B cell (primary cell): ENCODE data around the gene PEX11B. TPM values are rescaled to one million over a fixed set of nuclear protein-coding genes. Genes with fewer than 3 reads are reported as not detected.

ENCODE experiments used
- ATAC-seq: fragments of 200-7000 bp; cut with Tn5 transposase; one replicate; pipeline ENCODE4 v1.10.0; 2021; ENCODE audit warnings: low read depth, mild to moderate bottlenecking, moderate number of reproducible peaks, moderate library complexity
- CTCF ChIA-PET: fragments of 350-600 bp; sonication (Branson Sonifier 250); formaldehyde crosslinking; loops from one replicate; lab custom pipeline; 2021; ENCODE audit warnings: antibody characterized with exemption, inconsistent platforms; lab: Charles Lee
- POLR2A ChIA-PET: fragments of 350-600 bp; sonication (Branson Sonifier 250); formaldehyde crosslinking; loops from one replicate; lab custom pipeline; 2021; ENCODE audit warnings: antibody characterized with exemption; lab: Charles Lee
- DNase-seq: peaks from one replicate; pipeline ENCODE4 v3.0.0; 2013
- H2AFZ ChIP-seq: 2 replicates; pipeline ENCODE4 v1.6.1; 2012; ENCODE audit warnings: mild to moderate bottlenecking, low read depth, low read length; ENCODE audit not compliant: insufficient read depth, poor library complexity, severe bottlenecking
- H3K27ac ChIP-seq, 2 donors: 1 replicate in 1 of 2; 2 replicates in 1 of 2; pipeline ENCODE4 v1.5.1; 2012 to 2013; ENCODE audit warnings: low read length in 2 of 2, mild to moderate bottlenecking in 2 of 2, moderate library complexity in 1 of 2
- H3K27me3 ChIP-seq, 4 experiments: fragments of 200-600 bp in 1 of 4; sonication (generic) in 1 of 4; replicated peaks in 1 of 4; 1 replicate in 2 of 4; 2 replicates in 2 of 4; pipeline versions ENCODE4 v1.6.1 to v1.7.0; 2013 to 2016; ENCODE audit warnings: low read length in 3 of 4, mild to moderate bottlenecking in 2 of 4, mixed read lengths in 1 of 4, moderate library complexity in 1 of 4; ENCODE audit not compliant: insufficient read depth in 4 of 4, control insufficient read depth in 3 of 4; ENCODE audit errors: control extremely low read depth in 1 of 4
- H3K36me3 ChIP-seq, 2 experiments: replicated peaks in 1 of 2; 1 replicate in 1 of 2; 2 replicates in 1 of 2; pipeline versions ENCODE4 v1.6.1 to v1.7.1; 2013; ENCODE audit warnings: low read length in 1 of 2; ENCODE audit not compliant: insufficient read depth in 2 of 2, control insufficient read depth in 1 of 2; ENCODE audit errors: control extremely low read depth in 1 of 2, extremely low read depth in 1 of 2
- H3K4me1 ChIP-seq, 2 donors: fragments of 200-600 bp in 1 of 2; sonication (generic) in 1 of 2; 1 replicate in 1 of 2; 2 replicates in 1 of 2; pipeline versions ENCODE4 v1.5.1 to v1.6.1; 2013 to 2017; ENCODE audit warnings: low read length in 2 of 2; ENCODE audit not compliant: control insufficient read depth in 2 of 2, insufficient read depth in 2 of 2
- H3K4me2 ChIP-seq: replicated peaks from 2 replicates; pipeline ENCODE3; 2012; ENCODE audit warnings: mild to moderate bottlenecking, low read depth, low read length; ENCODE audit not compliant: poor library complexity, severe bottlenecking
- H3K4me3 ChIP-seq, 5 experiments: fragments of 200-600 bp in 1 of 5; sonication (generic) in 1 of 5; 1 replicate in 3 of 5; 2 replicates in 2 of 5; pipeline versions ENCODE4 v1.5.1 to v1.7.0; 2011 to 2016; ENCODE audit warnings: low read length in 4 of 5, mild to moderate bottlenecking in 4 of 5, low read depth in 2 of 5, control low read depth in 1 of 5, moderate library complexity in 1 of 5; ENCODE audit not compliant: insufficient read depth in 1 of 5; ENCODE audit errors: control extremely low read depth in 1 of 5, extremely low read depth in 1 of 5
- H3K79me2 ChIP-seq: fragments of 200-600 bp; sonication (generic); one replicate; pipeline ENCODE4 v1.6.0; 2016; ENCODE audit warnings: low read length; ENCODE audit not compliant: control insufficient read depth, insufficient read depth
- H3K9ac ChIP-seq: fragments of 200-600 bp; sonication (generic); 2 replicates; pipeline ENCODE4 v1.6.1; 2017; ENCODE audit warnings: mild to moderate bottlenecking, low read length, moderate library complexity
- H3K9me3 ChIP-seq, 3 donors: one replicate each; pipeline versions ENCODE4 v1.6.1 to v1.7.1; 2013; ENCODE audit warnings: low read length in 2 of 3; ENCODE audit not compliant: control insufficient read depth in 2 of 3, insufficient read depth in 1 of 3; ENCODE audit errors: control extremely low read depth in 1 of 3
- H4K20me1 ChIP-seq: 2 replicates; pipeline ENCODE4 v1.6.0; 2012; ENCODE audit warnings: mild to moderate bottlenecking, low read length; ENCODE audit not compliant: insufficient read depth, control insufficient read depth, poor library complexity, severe bottlenecking
- H3K27ac Mint-ChIP-seq: one replicate; pipeline ENCODE4 v1.8.0; 2021; ENCODE audit warnings: mixed read lengths
- H3K27me3 Mint-ChIP-seq: one replicate; pipeline ENCODE4 v1.8.0; 2021; ENCODE audit warnings: mixed read lengths
- H3K4me1 Mint-ChIP-seq: one replicate; pipeline ENCODE4 v1.8.0; 2021; ENCODE audit warnings: mixed read lengths
- H3K4me3 Mint-ChIP-seq: one replicate; pipeline ENCODE4 v1.8.0; 2021; ENCODE audit warnings: mixed read lengths
- H3K9me3 Mint-ChIP-seq: one replicate; pipeline ENCODE4 v1.8.0; 2022; ENCODE audit warnings: mixed read lengths; ENCODE audit not compliant: insufficient read depth
- EZH2 ChIP-seq: IDR thresholded peaks from 2 replicates; pipeline ENCODE4 v1.6.1; 2012; ENCODE audit warnings: borderline replicate concordance, low read depth, mild to moderate bottlenecking, moderate library complexity, low read length; ENCODE audit not compliant: insufficient read depth, poor library complexity, severe bottlenecking
- WGBS: methylation state at CpG from one replicate; pipeline ENCODE4 v1.1.5; 2013; ENCODE audit warnings: missing lambda C conversion rate; ENCODE audit not compliant: insufficient coverage; 5-methylcytosine and 5-hydroxymethylcytosine counted together
- intact Hi-C: fragments of 100-400 bp; cut with micrococcal nuclease; formaldehyde crosslinking; loops from one replicate; pipeline ENCODE4 v1.10.0; 2022
- polyA plus RNA-seq: library from polyadenylated mRNA; depleted of rRNA; stranded (reverse); fragments of >200 nt; gene quantifications from 2 replicates; pipeline ENCODE4 v1.2.3, GENCODE V29; 2012
- total RNA-seq, 2 donors: library from RNA; stranded (reverse); fragments of 120-200 nt in 1 of 2; gene quantifications; 1 replicate in 1 of 2; 2 replicates in 1 of 2; pipeline versions ENCODE4 v1.2.3 to v1.2.4, GENCODE V29; 2013 to 2022
- TF ChIP-seq, protein P1 (sequence below): fragments of 200-600 bp; IDR thresholded peaks from one replicate; pipeline ENCODE4 v1.8.0; 2022; ENCODE audit warnings: antibody characterized with exemption, mild to moderate bottlenecking

Gene PEX11B
- total and polyA plus RNA-seq, 2 donors (not counting 1 experiment from before 2014, with no cell fraction given) = 16.5 to 48.1 TPM

DNA sequence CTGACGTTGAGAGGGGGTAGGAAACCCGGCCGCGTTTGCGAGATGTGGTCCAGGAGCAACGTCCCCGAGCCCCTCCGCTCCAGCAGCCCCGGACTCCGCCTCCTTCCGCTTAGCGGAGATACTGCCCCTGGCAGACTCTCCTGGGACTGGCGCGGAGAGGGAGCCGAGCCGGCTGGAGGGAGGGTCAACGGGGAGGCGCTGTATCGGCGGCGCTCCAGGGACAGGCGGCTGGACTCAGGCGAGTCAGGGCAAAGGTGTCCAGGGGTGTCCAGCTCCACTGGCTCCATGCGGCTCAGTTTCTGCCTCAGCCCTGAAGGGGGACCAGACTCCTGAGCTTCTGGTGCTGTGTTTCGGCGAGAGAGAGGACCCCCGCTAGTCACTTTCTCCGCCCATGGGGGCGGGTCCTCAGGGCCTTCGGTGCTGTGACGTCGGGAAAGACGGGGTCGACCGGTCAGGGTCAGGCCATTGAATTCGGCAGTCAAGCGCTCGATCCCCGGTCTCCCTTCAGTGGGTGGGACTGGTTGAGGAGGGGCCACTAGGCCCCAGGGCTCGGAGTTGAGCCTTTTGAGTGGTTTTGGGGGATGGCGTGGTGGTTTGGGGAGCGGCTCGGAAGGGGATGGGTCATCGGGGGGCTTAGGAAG, 42.1 kb upstream of the PEX11B start:
- Mint-ChIP-seq H3K9me3 (no peaks in the 10 kb centered on the region), H3K27ac (peak overlapping the region; percentile 84), H3K27me3 (no peaks in the 10 kb centered on the region), H3K4me1 (peaks cover 86% of the 10 kb centered on the region), H3K4me3 (peak overlapping the region; percentile 99)
- CTCF ChIA-PET = interaction anchor here (2.3 to 4.4 kb wide), 2 partner anchors 18 to 33 kb away, joined by 7 to 34 read pairs; partner anchors contain the start of gene RBM8A
- Histone ChIP-seq H3K27me3 (no peaks in the 10 kb centered on the region), H3K4me3 (peak overlapping the region; percentile 61 to 86 (median 72)), H2AFZ (peak overlapping the region; percentile 89), H3K9ac (peak overlapping the region; percentile 77), H3K27ac (peak overlapping the region in 1 of 2 donors; percentile 57), H3K79me2 (peaks cover 58% of the 10 kb centered on the region), H3K36me3 (no peaks in the 10 kb centered on the region), H3K9me3 (no peaks in the 10 kb centered on the region), H3K4me1 (peaks cover 62 to 82% of the 10 kb centered on the region in 2 donors), H4K20me1 (peaks cover 1% of the 10 kb centered on the region), H3K4me2 (peak overlapping the region; percentile 89)
- DNase-seq (peak; percentile 67), ATAC-seq (peak; percentile 8)
- TF ChIP-seq EZH2 = no peak
- TF ChIP-seq, protein P1, sequence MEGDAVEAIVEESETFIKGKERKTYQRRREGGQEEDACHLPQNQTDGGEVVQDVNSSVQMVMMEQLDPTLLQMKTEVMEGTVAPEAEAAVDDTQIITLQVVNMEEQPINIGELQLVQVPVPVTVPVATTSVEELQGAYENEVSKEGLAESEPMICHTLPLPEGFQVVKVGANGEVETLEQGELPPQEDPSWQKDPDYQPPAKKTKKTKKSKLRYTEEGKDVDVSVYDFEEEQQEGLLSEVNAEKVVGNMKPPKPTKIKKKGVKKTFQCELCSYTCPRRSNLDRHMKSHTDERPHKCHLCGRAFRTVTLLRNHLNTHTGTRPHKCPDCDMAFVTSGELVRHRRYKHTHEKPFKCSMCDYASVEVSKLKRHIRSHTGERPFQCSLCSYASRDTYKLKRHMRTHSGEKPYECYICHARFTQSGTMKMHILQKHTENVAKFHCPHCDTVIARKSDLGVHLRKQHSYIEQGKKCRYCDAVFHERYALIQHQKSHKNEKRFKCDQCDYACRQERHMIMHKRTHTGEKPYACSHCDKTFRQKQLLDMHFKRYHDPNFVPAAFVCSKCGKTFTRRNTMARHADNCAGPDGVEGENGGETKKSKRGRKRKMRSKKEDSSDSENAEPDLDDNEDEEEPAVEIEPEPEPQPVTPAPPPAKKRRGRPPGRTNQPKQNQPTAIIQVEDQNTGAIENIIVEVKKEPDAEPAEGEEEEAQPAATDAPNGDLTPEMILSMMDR = peak; percentile 12
- intact Hi-C loops = no loop called here
- POLR2A ChIA-PET = interaction anchor here (1.1 to 1.2 kb wide), 2 partner anchors 33 to 42 kb away, joined by 3 to 5 read pairs; partner anchors contain the start of genes PEX11B and RBM8A
- under 1% methylated on average over 39 of the region's 44 CpGs for WGBS

DNA sequence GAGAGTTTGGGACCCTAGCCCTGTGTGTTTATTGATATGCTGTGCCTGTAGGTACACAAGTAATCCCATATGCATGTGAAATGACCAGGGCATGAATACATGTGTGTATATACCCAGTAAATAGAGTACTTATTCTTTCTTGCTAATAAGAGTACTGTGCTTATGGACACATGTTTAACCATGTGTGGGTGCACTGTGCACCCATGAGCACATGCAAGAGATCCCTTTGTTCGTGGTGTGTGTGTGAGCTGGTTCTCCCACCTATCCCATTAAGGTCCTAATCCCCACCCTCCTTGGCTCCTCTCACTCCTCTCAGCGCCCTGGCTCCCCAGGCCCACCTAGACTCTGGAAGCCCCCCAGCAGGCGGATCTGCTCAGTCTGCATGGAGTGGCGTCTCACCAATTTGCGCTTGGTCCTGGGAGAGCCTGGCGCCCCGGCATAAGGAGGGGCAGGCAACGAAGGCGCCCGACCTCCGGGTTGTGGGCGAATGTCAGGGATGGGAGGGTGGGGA, 41.5 kb upstream of the PEX11B start:
- Histone ChIP-seq H3K9me3 (no peaks in the 10 kb centered on the region), H3K27me3 (no peaks in the 10 kb centered on the region), H3K27ac (no peak overlapping the region), H3K4me3 (peak overlapping the region in 4 of 5 experiments; percentile 61 to 86 (median 70)), H2AFZ (peak overlapping the region; percentile 89), H3K9ac (peak overlapping the region; percentile 77), H3K4me2 (peak overlapping the region; percentile 89), H3K4me1 (peaks cover 60 to 81% of the 10 kb centered on the region in 2 donors), H4K20me1 (peaks cover 5% of the 10 kb centered on the region), H3K79me2 (peaks cover 58% of the 10 kb centered on the region), H3K36me3 (no peaks in the 10 kb centered on the region)
- DNase-seq (peak; percentile 25), ATAC-seq (no peak)
- H3K4me1 Mint-ChIP-seq = peaks cover 88% of the 10 kb centered on the region
- peak overlapping the region; percentile 69 for H3K27ac Mint-ChIP-seq
- POLR2A ChIA-PET = interaction anchor here (1.1 to 1.2 kb wide), 2 partner anchors 32 to 41 kb away, joined by 3 to 5 read pairs; partner anchors contain the start of genes PEX11B and RBM8A
- H3K9me3 Mint-ChIP-seq = no peaks in the 10 kb centered on the region
- no peak for TF ChIP-seq EZH2
- TF ChIP-seq, protein P1 = no peak
- H3K27me3 Mint-ChIP-seq = no peaks in the 10 kb centered on the region
- WGBS = 15% methylated on average over 10 of the region's 12 CpGs
- CTCF ChIA-PET = interaction anchor here (2.3 to 4.4 kb wide), 3 partner anchors 18 to 48 kb away, joined by 7 to 34 read pairs (median 10); partner anchors contain the start of gene RBM8A
- intact Hi-C loops = no loop called here
- H3K4me3 Mint-ChIP-seq = peak overlapping the region; percentile 99
